ENCODE results near the gene PTCD2. TPM values are rescaled to one million over a fixed set of nuclear protein-coding genes. Genes with fewer than 3 reads are reported as not detected.

PTCD2 gene
- total and polyA plus RNA-seq, 2 of the 8 experiments (the other 6 are each of a cell fraction or from before 2014, with no cell fraction given), result 7.3 to 15.4 TPM

GRCh38 chr5:72387985-72388384, 67.8 kb downstream of the PTCD2 start:
- H2AFZ ChIP-seq (ENCODE audit: low read length), result no peak overlapping the region
- FAIRE-seq, result no peak
- no peak overlapping the region for H3K4me3 ChIP-seq (ENCODE audit: extremely low read depth in 1 of 4, insufficient read depth in 2 of 4, low read depth in 3 of 4, low read length in 4 of 4)
- no peaks in the 10 kb centered on the region for H3K79me2 ChIP-seq (ENCODE audit: control insufficient read depth in 1 of 2, insufficient read depth in 2 of 2, low read length in 2 of 2)
- ChIA-PET POLR2A (ENCODE audit: partially characterized antibody) (no interaction called here), CTCF (ENCODE audit: partially characterized antibody) (interaction anchor here (1.3 to 10.2 kb wide), 2 partner anchors 16 to 32 kb away, joined by 5 to 68 read pairs; no protein-coding TSS in a partner anchor)
- no peak overlapping the region for H2BK5ac ChIP-seq (ENCODE audit: low read depth, low read length)
- H3K79me1 ChIP-seq (ENCODE audit: low read depth, low read length), result no peaks in the 10 kb centered on the region
- H3K27ac ChIP-seq (ENCODE audit: low read depth, low read length), result no peak overlapping the region
- no peak overlapping the region for H3K4me2 ChIP-seq (ENCODE audit: insufficient read depth in 1 of 2, low read depth in 2 of 2, low read length in 2 of 2)
- H4K91ac ChIP-seq (replicated peaks; ENCODE audit: insufficient read length, low read length), result no peak overlapping the region
- no peaks in the 10 kb centered on the region; the same call in 1 of the 2 replicates for H3K23me2 ChIP-seq (ENCODE audit: low read depth, low read length)
- no peak overlapping the region for H3K4ac ChIP-seq (replicated peaks; ENCODE audit: insufficient read length, low read depth, low read length)
- no peak overlapping the region for H3K14ac ChIP-seq (ENCODE audit: insufficient read length)
- H3K27me3 ChIP-seq (replicated peaks in 1 of 4; ENCODE audit: control insufficient read depth in 3 of 4, extremely low read depth in 1 of 4, insufficient read depth in 3 of 4, low read length in 3 of 4), result no peaks in the 10 kb centered on the region
- H3K9ac ChIP-seq (replicated peaks in 1 of 4; ENCODE audit: extremely low read depth in 1 of 4, low read depth in 3 of 4, low read length in 3 of 4), result no peak overlapping the region
- no peak for DNase-seq (ENCODE audit: low read depth in 1 of 2, low spot score in 2 of 2)
- no peak overlapping the region for H2BK20ac ChIP-seq (ENCODE audit: low read length)
- H3K4me1 ChIP-seq (replicated peaks in 1 of 4; ENCODE audit: control insufficient read depth in 3 of 4, insufficient read depth in 4 of 4, low read length in 3 of 4), result no peaks in the 10 kb centered on the region
- no peaks in the 10 kb centered on the region for H3K9me3 ChIP-seq (ENCODE audit: insufficient read depth in 2 of 2, low read depth in 1 of 2, low read length in 1 of 2)
- no peak overlapping the region for H4K8ac ChIP-seq (ENCODE audit: extremely low read depth, insufficient read depth, low read length)
- no peaks in the 10 kb centered on the region for H3K36me3 ChIP-seq (ENCODE audit: control insufficient read depth in 2 of 4, insufficient read depth in 4 of 4, low read length in 3 of 4)
- no peak overlapping the region for H2BK120ac ChIP-seq (replicated peaks; ENCODE audit: low read depth, low read length)
- H4K5ac ChIP-seq (ENCODE audit: insufficient read length, low read depth, low read length), result no peak overlapping the region
- 89% methylated on average over 3 of the region's 3 CpGs; no CpG with 5 or more reads in 1 of the 2 experiments for WGBS, 2 experiments (ENCODE audit: extremely low coverage in 1 of 2, insufficient coverage in 1 of 2, insufficient read length in 1 of 2, insufficient replicate concordance in 2 of 2, low coverage in 1 of 2, low lambda C conversion rate in 2 of 2, missing lambda C conversion rate in 1 of 2)
- H2AK5ac ChIP-seq (ENCODE audit: low read depth, low read length), result no peak overlapping the region
- H2BK12ac ChIP-seq (ENCODE audit: low read depth, low read length), result no peak overlapping the region
- no peak overlapping the region for H3K18ac ChIP-seq (ENCODE audit: extremely low read depth, low read length)
- H2BK15ac ChIP-seq (ENCODE audit: low read length), result no peak overlapping the region
- no peaks in the 10 kb centered on the region for H4K20me1 ChIP-seq (replicated peaks in 1 of 2; ENCODE audit: control insufficient read depth in 1 of 2, insufficient read depth in 2 of 2, low read length in 2 of 2)
- H3K56ac ChIP-seq (replicated peaks; ENCODE audit: insufficient read length, low read depth, low read length), result no peak overlapping the region
- H3K23ac ChIP-seq (ENCODE audit: insufficient read length), result no peak overlapping the region
- TF ChIP-seq ATF3 (IDR thresholded peaks at IDR 0.05; ENCODE audit: insufficient read depth, low read depth, low read length), result no peak
- TF ChIP-seq RBBP5 (IDR thresholded peaks at IDR 0.05; ENCODE audit: borderline replicate concordance, low read depth, low read length), result no peak
- TF ChIP-seq SP2 (IDR thresholded peaks at IDR 0.05; ENCODE audit: low read length), result no peak
- no peak for TF ChIP-seq E2F6 (IDR thresholded peaks at IDR 0.05)
- no peak for TF ChIP-seq SIRT6 (IDR thresholded peaks at IDR 0.05; ENCODE audit: low read length)
- no peak for TF ChIP-seq TBP (IDR thresholded peaks at IDR 0.05; ENCODE audit: low read depth, low read length)
- no peak for TF ChIP-seq GTF2F1 (IDR thresholded peaks at IDR 0.05; ENCODE audit: borderline replicate concordance, low read depth, low read length)
- TF ChIP-seq SUZ12 (IDR thresholded peaks at IDR 0.05; ENCODE audit: low read length), result no peak

Measured in H1 (cell line).